RWPE2 (cell line): ENCODE measurements around the gene SALL3.

Experiments used
- ATAC-seq: fragments of 200-7000 bp; cut with Tn5 transposase; 3 replicates; pipeline ENCODE4 v1.9.1; 2021; ENCODE audit warnings: low read depth
- DNase-seq: peaks from one replicate; pipeline ENCODE4 v3.0.0-alpha.2; 2020; ENCODE audit warnings: low spot score
- H3K27ac ChIP-seq: fragments of 450-650 bp; 2 replicates; pipeline ENCODE4 v1.5.1; 2017; ENCODE audit warnings: mild to moderate bottlenecking; ENCODE audit not compliant: poor library complexity, severe bottlenecking
- H3K27me3 ChIP-seq: fragments of 250-450 bp; sonication (Bioruptor Pico); 2 replicates; pipeline ENCODE4 v1.5.1; 2021; ENCODE audit warnings: mild to moderate bottlenecking, moderate library complexity; ENCODE audit not compliant: insufficient read depth, poor library complexity, severe bottlenecking
- H3K36me3 ChIP-seq: fragments of 250-450 bp; sonication (Bioruptor Pico); 2 replicates; pipeline ENCODE4 v1.5.1; 2020; ENCODE audit warnings: low read depth, mild to moderate bottlenecking, moderate library complexity
- H3K4me1 ChIP-seq: fragments of 250-450 bp; sonication (Bioruptor Pico); 2 replicates; pipeline ENCODE4 v1.5.1; 2021; ENCODE audit warnings: mild to moderate bottlenecking, moderate library complexity; ENCODE audit not compliant: insufficient read depth, poor library complexity, severe bottlenecking
- H3K4me3 ChIP-seq: fragments of 250-450 bp; sonication (Bioruptor Pico); 2 replicates; pipeline ENCODE4 v1.5.1; 2021; ENCODE audit warnings: mild to moderate bottlenecking, moderate library complexity; ENCODE audit not compliant: severe bottlenecking
- H3K9me3 ChIP-seq: fragments of 250-450 bp; sonication (Bioruptor Pico); 2 replicates; pipeline ENCODE4 v1.5.1; 2021; ENCODE audit warnings: mild to moderate bottlenecking, moderate library complexity; ENCODE audit not compliant: severe bottlenecking
- CTCF ChIP-seq: fragments of 450-650 bp; IDR thresholded peaks from one replicate; pipeline ENCODE4 v1.5.1; 2017; ENCODE audit warnings: mild to moderate bottlenecking, moderate library complexity; ENCODE audit not compliant: poor library complexity, severe bottlenecking

Gene SALL3

GRCh38 chr18:79049506-79049905 lies 69.9 kb downstream of the SALL3 start:
- TF ChIP-seq CTCF = no peak
- Histone ChIP-seq H3K27ac (no peak overlapping the region), H3K4me3 (no peak overlapping the region), H3K27me3 (no peaks in the 10 kb centered on the region), H3K4me1 (no peaks in the 10 kb centered on the region), H3K9me3 (no peaks in the 10 kb centered on the region), H3K36me3 (no peaks in the 10 kb centered on the region)
- ATAC-seq (no peak), DNase-seq (no peak)
